Measurements from ENCODE around the gene NDUFB7. TPM values are rescaled to one million over a fixed set of nuclear protein-coding genes. Genes with fewer than 3 reads are reported as not detected.
"Not testable (repeated sequence)": the region's sequence is repeated elsewhere in the genome, so short reads cannot be mapped to it uniquely, and the experiment has no call there.

Gene NDUFB7
- polyA plus RNA-seq, 4 donors: 72.3 to 131 (median 88.7) TPM

- no peak for DNase-seq (ENCODE audit: low read depth in 4 of 4, low spot score in 3 of 4)
These were observed 3.6 kb upstream of the NDUFB7 start for GRCh38 chr19:14575428-14575980.

GRCh38 chr19:14570864-14571527 lies 870 bp downstream of the NDUFB7 start:
- DNase-seq (ENCODE audit: low read depth in 4 of 4, low spot score in 3 of 4): no peak

GRCh38 chr19:14567079-14567478 lies 4.8 kb downstream of the NDUFB7 start:
- no peak for DNase-seq (ENCODE audit: low read depth in 4 of 4, low spot score in 3 of 4)

DNA sequence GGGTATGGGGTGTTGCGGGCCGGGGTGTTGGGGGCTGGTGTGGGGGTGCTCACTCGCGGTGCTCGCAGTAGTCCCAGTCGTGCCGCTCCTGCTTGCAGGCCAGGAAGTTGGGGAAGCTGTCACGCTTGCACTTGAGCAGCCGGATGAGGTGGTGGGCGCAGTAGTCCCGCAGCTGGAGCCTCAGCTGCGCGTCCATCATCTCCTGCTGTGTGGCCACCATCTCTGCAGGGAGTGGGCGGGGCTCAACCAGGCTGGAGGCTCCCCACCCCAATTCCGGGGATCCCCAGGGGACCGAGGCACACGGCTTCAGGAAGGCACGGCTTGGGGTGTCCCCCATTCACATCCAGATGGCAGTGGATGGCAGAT lies 5.2 kb downstream of the NDUFB7 start:
- no peak for DNase-seq (ENCODE audit: low read depth in 4 of 4, low spot score in 3 of 4)

GRCh38 chr19:14565765-14566711 lies 5.8 kb downstream of the NDUFB7 start:
- no peak for DNase-seq (ENCODE audit: low read depth in 4 of 4, low spot score in 3 of 4)

DNA sequence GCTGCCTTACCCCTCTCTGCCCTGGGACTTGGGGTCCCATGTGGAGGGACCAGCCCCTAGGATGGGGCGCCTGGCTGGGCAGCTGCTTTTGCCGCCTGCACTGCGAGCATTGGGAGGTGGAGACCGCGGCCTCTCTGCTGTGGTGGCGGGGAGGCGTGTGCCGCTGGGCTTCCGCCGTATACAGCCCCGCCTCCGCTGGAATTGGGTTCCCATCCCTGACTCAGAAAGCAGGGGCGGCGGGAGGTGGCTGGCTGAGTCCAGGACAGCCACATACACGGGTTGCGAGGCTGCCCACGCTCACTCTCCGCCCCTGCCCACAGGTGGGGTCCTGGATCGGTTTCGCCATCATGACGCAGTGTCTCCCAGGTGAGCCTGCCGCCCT lies 6.6 kb downstream of the NDUFB7 start:
- no peak for DNase-seq (ENCODE audit: low read depth in 4 of 4, low spot score in 3 of 4)

GRCh38 chr19:14564652-14565297 lies 7.1 kb downstream of the NDUFB7 start:
- DNase-seq (ENCODE audit: low read depth in 4 of 4, low spot score in 3 of 4): not testable (repeated sequence)

DNA sequence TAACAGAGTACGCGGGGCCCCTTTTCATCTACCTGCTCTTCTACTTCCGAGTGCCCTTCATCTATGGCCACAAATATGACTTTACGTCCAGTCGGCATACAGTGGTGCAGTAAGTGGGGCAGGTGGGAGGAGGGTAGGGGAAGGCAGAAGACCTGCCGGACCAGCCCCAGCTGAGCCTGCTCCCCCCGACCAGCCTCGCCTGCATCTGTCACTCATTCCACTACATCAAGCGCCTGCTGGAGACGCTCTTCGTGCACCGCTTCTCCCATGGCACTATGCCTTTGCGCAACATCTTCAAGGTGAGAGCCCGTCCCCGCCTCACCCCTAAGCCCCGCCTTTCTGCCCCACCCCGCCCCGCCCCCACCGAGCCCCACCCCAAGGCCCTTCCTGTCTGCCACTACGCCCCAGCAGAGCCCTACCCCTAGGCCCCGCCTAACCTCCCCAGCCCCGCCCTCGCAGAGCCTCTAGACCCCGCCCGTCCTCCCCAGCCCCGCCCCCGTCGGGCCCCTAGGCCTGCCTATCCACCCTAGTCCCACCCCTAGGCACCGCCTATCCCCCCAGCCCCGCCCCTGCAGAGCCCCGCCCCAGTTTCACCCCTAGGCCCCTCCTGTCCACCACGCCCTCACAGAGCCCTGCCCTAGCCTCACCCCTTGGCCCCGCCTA lies 7.7 kb downstream of the NDUFB7 start:
- no peak for DNase-seq (ENCODE audit: low read depth in 4 of 4, low spot score in 3 of 4)

GRCh38 chr19:14563590-14563926 lies 8.3 kb downstream of the NDUFB7 start:
- no peak for DNase-seq (ENCODE audit: low read depth in 4 of 4, low spot score in 3 of 4)

- DNase-seq (ENCODE audit: low read depth in 4 of 4, low spot score in 3 of 4): no peak
These were observed 8.9 kb downstream of the NDUFB7 start for GRCh38 chr19:14562660-14563589.

DNA sequence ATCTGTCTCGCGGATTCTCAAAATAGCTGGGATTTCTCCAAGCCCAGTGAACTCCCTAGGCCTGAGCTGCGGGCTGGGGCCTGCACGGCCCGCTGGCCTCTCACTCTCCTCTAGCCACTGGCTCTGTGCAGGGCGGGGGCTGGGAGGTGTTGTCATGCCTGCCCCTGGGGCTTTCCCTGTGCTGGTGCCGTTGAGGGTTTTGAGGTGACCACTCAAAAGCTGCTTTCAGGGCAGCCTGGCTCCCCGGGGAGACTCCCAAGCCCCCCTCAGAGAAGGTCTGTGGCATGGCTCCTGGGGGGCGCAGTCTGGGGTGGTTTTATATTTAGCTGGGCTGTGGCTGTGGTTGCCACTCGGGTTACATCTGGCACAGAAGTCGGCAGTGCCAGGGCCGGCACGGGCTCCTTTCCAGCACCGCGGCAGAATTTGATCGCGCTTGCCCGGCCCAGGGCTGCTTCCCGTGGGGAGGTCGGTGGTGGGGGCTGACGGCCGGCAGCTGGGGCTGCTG lies 10.0 kb downstream of the NDUFB7 start:
- DNase-seq (ENCODE audit: low read depth in 4 of 4, low spot score in 3 of 4): no peak

GRCh38 chr19:14561249-14561648 lies 10.6 kb downstream of the NDUFB7 start:
- DNase-seq (ENCODE audit: low read depth in 4 of 4, low spot score in 3 of 4): no peak

GRCh38 chr19:14560776-14561108 lies 11.1 kb downstream of the NDUFB7 start:
- DNase-seq (ENCODE audit: low read depth in 4 of 4, low spot score in 3 of 4): no peak

- DNase-seq (ENCODE audit: low read depth in 4 of 4, low spot score in 3 of 4): no peak
These were observed 11.7 kb downstream of the NDUFB7 start for GRCh38 chr19:14559916-14560775.

DNA sequence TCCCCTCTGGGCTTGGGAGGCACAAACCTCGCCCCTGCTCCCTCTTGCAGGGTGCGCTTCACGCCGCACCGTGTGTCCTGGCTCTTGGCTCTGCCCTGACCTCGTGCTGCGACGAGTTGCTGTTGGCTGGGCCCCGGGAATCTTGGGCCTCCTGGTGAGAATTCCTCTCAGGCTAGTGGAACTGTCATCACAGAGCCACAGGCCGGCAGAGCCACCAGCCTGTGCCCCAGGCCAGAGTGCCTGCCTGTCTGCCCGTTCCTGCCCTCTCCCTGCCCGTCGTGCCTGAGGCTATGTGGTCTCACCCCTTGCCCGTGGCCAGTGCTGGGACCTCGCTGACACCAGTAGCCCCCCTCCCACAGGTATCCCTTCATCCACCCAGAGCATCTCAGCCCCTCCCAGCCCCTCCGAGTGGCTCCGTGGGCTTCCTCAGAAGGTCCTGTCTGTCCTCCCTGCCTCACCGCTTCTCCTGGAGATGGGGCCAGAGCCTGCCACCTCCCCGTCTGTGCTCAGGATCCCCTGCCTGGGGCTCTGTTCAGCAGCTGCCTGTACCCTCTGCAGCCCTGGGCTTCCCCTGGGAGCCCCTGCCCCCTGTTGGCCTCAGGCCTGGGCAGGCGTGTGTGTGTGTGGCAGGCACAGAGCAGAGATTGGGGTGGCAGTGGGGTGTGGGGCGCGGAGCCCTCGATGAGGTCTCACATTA lies 13.3 kb downstream of the NDUFB7 start:
- no peak for DNase-seq (ENCODE audit: low read depth in 4 of 4, low spot score in 3 of 4)

DNA sequence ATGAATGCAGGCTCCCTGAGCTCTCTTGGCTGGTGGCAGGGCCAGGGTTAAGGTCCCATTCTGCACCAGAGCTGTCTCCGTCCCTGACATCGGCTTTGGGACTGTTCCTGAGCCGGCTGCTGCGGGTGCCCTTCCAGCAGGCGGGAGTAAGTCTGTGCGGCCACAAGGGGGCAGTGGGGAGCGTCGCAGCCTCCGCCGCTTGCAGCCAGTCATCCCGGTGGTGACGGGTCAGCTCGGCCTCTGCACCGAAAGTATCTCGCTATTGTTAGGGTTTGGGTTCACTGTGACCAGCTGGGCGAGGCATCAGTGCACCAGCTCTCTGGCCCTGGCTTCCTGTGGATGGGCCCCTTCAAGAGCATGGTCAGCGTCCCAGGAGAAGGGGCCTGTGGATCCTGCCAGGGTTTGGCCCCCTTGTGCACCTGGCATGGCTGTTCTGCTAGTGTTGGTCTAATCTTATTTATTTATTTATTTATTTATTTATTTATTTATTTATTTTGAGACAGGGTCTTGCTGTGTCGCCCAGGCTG lies 15.1 kb downstream of the NDUFB7 start:
- DNase-seq (ENCODE audit: low read depth in 4 of 4, low spot score in 3 of 4): no peak

- no peak for DNase-seq (ENCODE audit: low read depth in 4 of 4, low spot score in 3 of 4)
These were observed 15.8 kb downstream of the NDUFB7 start for GRCh38 chr19:14555918-14556661.

All from left renal pelvis (tissue), 4 donors.